GM18868 (cell line): Measurements from ENCODE around the gene KRTAP12-2.
"Not testable (repeated sequence)": the region's sequence is repeated elsewhere in the genome, so short reads cannot be mapped to it uniquely, and the experiment has no call there.

Source experiments
- ATAC-seq: cut with Tn5 transposase; IDR thresholded peaks from one replicate; pipeline ENCODE4 v1.9.1; 2021; ENCODE audit warnings: mild to moderate bottlenecking, moderate library complexity; ENCODE audit not compliant: unreplicated experiment

Gene KRTAP12-2

GRCh38 chr21:44653656-44654575 is 12.8 kb downstream of the KRTAP12-2 start:
- no peak for ATAC-seq

- ATAC-seq: no peak
Observed at GRCh38 chr21:44653123-44653522, 13.6 kb downstream of the KRTAP12-2 start.

GRCh38 chr21:44650973-44651675 is 15.6 kb downstream of the KRTAP12-2 start:
- ATAC-seq: no peak

- no peak for ATAC-seq
Observed at GRCh38 chr21:44650265-44650972, 16.3 kb downstream of the KRTAP12-2 start.

- no peak for ATAC-seq
Observed at GRCh38 chr21:44649521-44650100, 17.1 kb downstream of the KRTAP12-2 start.

- ATAC-seq: no peak
Observed at GRCh38 chr21:44648557-44649311, 18.0 kb downstream of the KRTAP12-2 start.

- ATAC-seq: no peak
Observed at GRCh38 chr21:44647222-44647552, 19.5 kb downstream of the KRTAP12-2 start.

- ATAC-seq: not testable (repeated sequence)
Observed at GRCh38 chr21:44646366-44647221, 20.1 kb downstream of the KRTAP12-2 start, which contains the start of gene KRTAP10-11. KRTAP10-11 (plus strand) TSS chr21:44646414; CDS start chr21:44646459, 45 bp downstream.

GRCh38 chr21:44644878-44645277 is 21.8 kb downstream of the KRTAP12-2 start:
- ATAC-seq: no peak

GRCh38 chr21:44643741-44644310 is 22.9 kb downstream of the KRTAP12-2 start:
- no peak for ATAC-seq

- ATAC-seq: no peak
Observed at GRCh38 chr21:44640761-44641160, 26.0 kb downstream of the KRTAP12-2 start.

GRCh38 chr21:44639331-44639655 is 27.4 kb downstream of the KRTAP12-2 start:
- no peak for ATAC-seq

GRCh38 chr21:44638506-44639330 is 28.0 kb downstream of the KRTAP12-2 start:
- ATAC-seq: not testable (repeated sequence)

GRCh38 chr21:44637851-44638348 is 28.8 kb downstream of the KRTAP12-2 start:
- ATAC-seq: not testable (repeated sequence)

- no peak for ATAC-seq
Observed at GRCh38 chr21:44637018-44637850, 29.5 kb downstream of the KRTAP12-2 start, which contains the start of gene KRTAP10-10. KRTAP10-10 (plus strand) TSS chr21:44637356; CDS start chr21:44637418, 62 bp downstream.

- no peak for ATAC-seq
Observed at GRCh38 chr21:44636209-44637017, 30.3 kb downstream of the KRTAP12-2 start.
